ENCODE data around the gene C20orf96. TPM values are rescaled to one million over a fixed set of nuclear protein-coding genes. Genes with fewer than 3 reads are reported as not detected.

The C20orf96 gene
- total and polyA plus RNA-seq, 2 donors (not counting 1 experiment from before 2014, with no cell fraction given): 4.7 to 7.5 TPM

- TF ChIP-seq EZH2 (IDR thresholded peaks at IDR 0.05; ENCODE audit: borderline replicate concordance, insufficient read depth, low read depth, low read length, poor library complexity, severe bottlenecking) (no peak), CTCF (IDR thresholded peaks at IDR 0.05) (no peak)
- Mint-ChIP-seq H3K4me3 (no peak overlapping the region), H3K27me3 (peaks cover 22% of the 10 kb centered on the region), H3K9me3 (ENCODE audit: insufficient read depth) (no peaks in the 10 kb centered on the region), H3K4me1 (peaks cover 8% of the 10 kb centered on the region), H3K27ac (no peak overlapping the region)
- ATAC-seq (ENCODE audit: low read depth) (no peak), DNase-seq (no peak)
- Histone ChIP-seq H2AFZ (ENCODE audit: insufficient read depth, low read depth, low read length, poor library complexity, severe bottlenecking) (no peak overlapping the region), H4K20me1 (ENCODE audit: control insufficient read depth, insufficient read depth, low read length, poor library complexity, severe bottlenecking) (no peaks in the 10 kb centered on the region), H3K36me3 (replicated peaks in 1 of 2; ENCODE audit: control extremely low read depth in 1 of 2, control insufficient read depth in 1 of 2, extremely low read depth in 1 of 2, insufficient read depth in 2 of 2, low read length in 1 of 2) (no peaks in the 10 kb centered on the region), H3K79me2 (ENCODE audit: control insufficient read depth, insufficient read depth, low read length) (no peaks in the 10 kb centered on the region), H3K4me1 (ENCODE audit: control insufficient read depth in 2 of 2, insufficient read depth in 2 of 2, low read length in 2 of 2) (peaks cover 5 to 6% of the 10 kb centered on the region in 2 donors), H3K27ac (ENCODE audit: low read length in 2 of 2) (no peak overlapping the region), H3K4me2 (replicated peaks; ENCODE audit: low read depth, low read length, poor library complexity, severe bottlenecking) (no peak overlapping the region), H3K9me3 (ENCODE audit: control extremely low read depth in 1 of 3, control insufficient read depth in 2 of 3, insufficient read depth in 1 of 3, low read length in 2 of 3) (no peaks in the 10 kb centered on the region), H3K27me3 (replicated peaks in 1 of 4; ENCODE audit: control extremely low read depth in 1 of 4, control insufficient read depth in 3 of 4, insufficient read depth in 4 of 4, low read length in 3 of 4) (no peaks in the 10 kb centered on the region), H3K9ac (ENCODE audit: low read length) (no peak overlapping the region), H3K4me3 (ENCODE audit: control extremely low read depth in 1 of 5, extremely low read depth in 1 of 5, insufficient read depth in 1 of 5, low read depth in 2 of 5, low read length in 4 of 5) (no peak overlapping the region)
- intact Hi-C loops (cut with micrococcal nuclease): no loop called here
- CTCF ChIA-PET: no interaction called here
- WGBS (ENCODE audit: insufficient coverage): no CpG with 5 or more reads among the region's 2 CpGs
- POLR2A ChIA-PET: no interaction called here
These were observed 47.6 kb downstream of the C20orf96 start for GRCh38 chr20:242905-243304.

- no peaks in the 10 kb centered on the region for H3K36me3 ChIP-seq (replicated peaks in 1 of 2; ENCODE audit: control extremely low read depth in 1 of 2, control insufficient read depth in 1 of 2, extremely low read depth in 1 of 2, insufficient read depth in 2 of 2, low read length in 1 of 2)
- POLR2A ChIA-PET: interaction anchor here (1.2 kb wide), 1 partner anchor 60 kb away, joined by 3 read pairs; the partner anchor contains the start of gene ZCCHC3
- H3K9me3 Mint-ChIP-seq (ENCODE audit: insufficient read depth): no peaks in the 10 kb centered on the region
- peak overlapping the region; percentile 77 for H2AFZ ChIP-seq (ENCODE audit: insufficient read depth, low read depth, low read length, poor library complexity, severe bottlenecking)
- DNase-seq: peak; percentile 39
- peak overlapping the region; percentile 73 for H3K4me2 ChIP-seq (replicated peaks; ENCODE audit: low read depth, low read length, poor library complexity, severe bottlenecking)
- no CpG with 5 or more reads among the region's 3 CpGs for WGBS (ENCODE audit: insufficient coverage)
- no peaks in the 10 kb centered on the region for H3K27me3 ChIP-seq (replicated peaks in 1 of 4; ENCODE audit: control extremely low read depth in 1 of 4, control insufficient read depth in 3 of 4, insufficient read depth in 4 of 4, low read length in 3 of 4)
- H3K4me1 Mint-ChIP-seq: peaks cover 25% of the 10 kb centered on the region
- peak overlapping the region; percentile 62 to 67 for H3K27ac ChIP-seq (ENCODE audit: low read length in 2 of 2)
- peak; percentile 58 for ATAC-seq (ENCODE audit: low read depth)
- CTCF ChIA-PET: interaction anchor here (1.3 to 1.8 kb wide), 4 partner anchors 25 to 93 kb away, joined by 4 to 8 read pairs (median 6); no protein-coding TSS in a partner anchor
- intact Hi-C loops (cut with micrococcal nuclease): no loop called here
- H3K27me3 Mint-ChIP-seq: peaks cover 17% of the 10 kb centered on the region
- no peak for TF ChIP-seq CTCF (IDR thresholded peaks at IDR 0.05)
- no peak for TF ChIP-seq EZH2 (IDR thresholded peaks at IDR 0.05; ENCODE audit: borderline replicate concordance, insufficient read depth, low read depth, low read length, poor library complexity, severe bottlenecking)
- peak overlapping the region; percentile 55 for H3K9ac ChIP-seq (ENCODE audit: low read length)
- H3K79me2 ChIP-seq (ENCODE audit: control insufficient read depth, insufficient read depth, low read length): no peaks in the 10 kb centered on the region
- H3K4me1 ChIP-seq (ENCODE audit: control insufficient read depth in 2 of 2, insufficient read depth in 2 of 2, low read length in 2 of 2): peaks cover 15 to 16% of the 10 kb centered on the region in 2 donors
- H3K4me3 ChIP-seq (ENCODE audit: control extremely low read depth in 1 of 5, extremely low read depth in 1 of 5, insufficient read depth in 1 of 5, low read depth in 2 of 5, low read length in 4 of 5): peak overlapping the region in 4 of 5 experiments; percentile 38 to 62 (median 48)
- no peaks in the 10 kb centered on the region for H4K20me1 ChIP-seq (ENCODE audit: control insufficient read depth, insufficient read depth, low read length, poor library complexity, severe bottlenecking)
- H3K4me3 Mint-ChIP-seq: peak overlapping the region; percentile 83
- no peaks in the 10 kb centered on the region for H3K9me3 ChIP-seq (ENCODE audit: control extremely low read depth in 1 of 3, control insufficient read depth in 2 of 3, insufficient read depth in 1 of 3, low read length in 2 of 3)
- peak overlapping the region; percentile 90 for H3K27ac Mint-ChIP-seq
These were observed 52.6 kb downstream of the C20orf96 start for GRCh38 chr20:237929-238328.
